Ammon's horn (tissue), 1 donor: ENCODE measurements around the gene HOXD9.

Experiments used
- DNase-seq: peaks from one replicate; pipeline ENCODE4 v3.0.0-alpha.2; 2016; ENCODE audit warnings: low spot score

Gene HOXD9

DNA sequence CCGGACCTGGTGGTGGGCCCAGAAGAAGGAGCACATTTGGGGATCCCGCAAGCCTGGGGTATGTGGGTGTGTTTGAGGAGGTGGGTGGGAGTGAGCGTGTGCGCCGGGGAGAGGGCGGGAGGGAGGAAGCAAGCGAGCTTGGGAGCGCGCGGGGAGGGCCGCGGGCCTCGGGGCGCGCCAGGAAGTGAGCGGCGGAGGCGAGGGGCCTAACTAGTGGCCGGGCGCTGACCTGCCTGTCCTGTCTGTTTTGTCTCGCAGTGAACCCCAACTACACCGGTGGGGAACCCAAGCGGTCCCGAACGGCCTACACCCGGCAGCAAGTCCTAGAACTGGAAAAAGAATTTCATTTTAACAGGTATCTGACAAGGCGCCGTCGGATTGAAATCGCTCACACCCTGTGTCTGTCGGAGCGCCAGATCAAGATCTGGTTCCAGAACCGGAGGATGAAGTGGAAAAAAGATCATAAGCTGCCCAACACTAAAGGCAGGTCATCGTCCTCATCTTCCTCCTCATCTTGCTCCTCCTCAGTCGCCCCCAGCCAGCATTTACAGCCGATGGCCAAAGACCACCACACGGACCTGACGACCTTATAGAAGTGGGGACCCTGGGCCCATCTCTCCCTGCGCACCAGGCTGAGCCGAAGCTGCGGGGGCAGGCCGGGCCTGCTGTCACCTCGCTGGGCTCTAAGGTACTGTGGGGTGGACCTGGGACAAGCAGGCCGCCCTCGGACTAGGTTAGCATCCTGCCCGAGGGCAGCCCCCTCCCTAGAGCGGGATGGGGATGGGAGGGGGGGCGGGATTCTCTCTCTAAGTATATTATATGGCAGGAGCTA, 30.0 kb downstream of the HOXD9 start:
- DNase-seq = no peak

DNA sequence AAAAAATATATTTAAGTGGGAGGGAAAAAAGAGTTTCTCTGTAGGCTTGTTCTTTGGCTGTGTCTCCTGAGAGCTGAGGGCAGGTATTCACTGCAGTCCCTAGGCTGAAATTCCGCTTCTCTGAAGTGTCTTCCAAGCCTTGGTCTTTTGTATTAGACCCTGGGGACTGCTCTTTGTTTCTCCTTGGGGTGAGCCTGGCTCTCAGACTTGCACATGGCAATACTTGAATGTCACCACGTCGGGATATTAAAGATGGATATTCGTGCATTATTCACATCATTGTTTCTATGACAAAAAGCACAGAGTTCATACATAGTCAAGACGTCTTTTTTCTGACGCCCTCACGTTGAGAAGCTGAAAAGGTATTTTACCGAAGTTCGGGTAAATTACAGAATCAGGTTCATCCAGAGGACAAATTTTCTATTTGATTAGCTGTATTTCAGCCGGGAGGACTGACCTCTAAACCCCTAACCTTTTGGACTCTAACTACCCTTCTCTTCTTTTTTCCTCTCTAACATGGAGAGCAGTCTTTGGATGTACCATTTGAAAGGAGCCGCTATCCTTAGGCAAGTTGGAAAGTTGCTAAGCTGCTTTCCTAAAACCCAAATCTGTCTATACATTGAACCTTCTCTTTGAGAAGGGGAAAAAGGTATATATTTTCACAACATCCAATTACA, 32.2 kb downstream of the HOXD9 start:
- no peak for DNase-seq

DNA sequence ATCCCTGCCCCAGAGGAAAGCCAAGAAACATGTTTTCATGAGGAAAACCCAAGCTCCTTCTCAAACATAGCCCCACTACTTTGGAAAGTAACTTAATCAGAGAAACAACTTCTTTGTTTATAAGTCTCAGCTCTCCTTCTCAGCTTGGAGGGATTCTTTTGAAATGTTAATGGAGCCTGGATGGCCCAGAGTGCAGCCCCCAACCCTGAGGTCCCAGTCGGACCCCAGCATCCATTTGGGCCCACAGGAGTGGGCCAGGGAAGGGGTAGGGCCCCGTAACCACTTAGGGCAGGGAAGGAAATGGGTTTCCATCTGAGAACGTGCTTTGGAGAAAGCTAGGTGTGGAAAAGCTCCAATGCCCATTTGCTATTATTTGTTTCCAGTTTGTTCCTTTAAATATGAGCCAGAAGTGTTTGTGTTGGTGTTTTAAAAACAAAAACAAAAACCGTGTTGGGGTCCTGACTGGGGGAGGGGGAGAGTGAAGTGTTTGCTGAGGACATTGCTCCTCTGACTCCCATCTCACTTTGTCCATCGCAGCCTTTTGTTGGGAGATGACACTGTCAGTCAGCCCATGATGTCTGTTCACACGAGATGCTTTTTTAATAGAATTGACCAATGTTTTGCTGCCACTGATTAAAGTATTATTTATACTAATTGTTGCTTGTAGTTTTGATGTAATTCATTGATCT, 33.0 kb downstream of the HOXD9 start:
- no peak for DNase-seq

DNA sequence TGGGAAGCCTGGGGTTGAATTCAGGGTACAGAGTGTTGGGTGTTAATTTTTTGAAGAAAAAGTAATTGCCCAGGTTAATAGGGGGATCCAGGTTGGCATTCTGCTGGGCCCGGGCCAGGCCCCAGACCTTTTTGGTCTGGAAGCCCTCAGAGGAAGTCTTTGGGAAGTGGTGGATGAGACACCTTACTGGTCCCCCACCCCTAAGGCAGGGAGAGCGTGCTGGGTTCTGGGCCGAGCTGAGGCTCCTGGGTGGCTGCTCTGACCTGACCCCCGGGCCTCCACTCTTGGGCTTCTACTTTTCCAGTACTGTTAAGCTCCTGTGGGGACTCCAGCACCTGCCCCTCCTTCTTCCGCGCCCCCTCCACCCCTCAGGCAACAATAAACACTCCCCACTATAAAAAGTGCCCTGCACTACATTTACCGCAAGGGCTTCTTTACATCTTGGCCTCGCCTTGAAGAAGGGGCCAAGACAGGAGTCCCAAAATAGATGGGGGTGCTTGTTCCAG, 33.8 kb downstream of the HOXD9 start:
- no peak for DNase-seq

DNA sequence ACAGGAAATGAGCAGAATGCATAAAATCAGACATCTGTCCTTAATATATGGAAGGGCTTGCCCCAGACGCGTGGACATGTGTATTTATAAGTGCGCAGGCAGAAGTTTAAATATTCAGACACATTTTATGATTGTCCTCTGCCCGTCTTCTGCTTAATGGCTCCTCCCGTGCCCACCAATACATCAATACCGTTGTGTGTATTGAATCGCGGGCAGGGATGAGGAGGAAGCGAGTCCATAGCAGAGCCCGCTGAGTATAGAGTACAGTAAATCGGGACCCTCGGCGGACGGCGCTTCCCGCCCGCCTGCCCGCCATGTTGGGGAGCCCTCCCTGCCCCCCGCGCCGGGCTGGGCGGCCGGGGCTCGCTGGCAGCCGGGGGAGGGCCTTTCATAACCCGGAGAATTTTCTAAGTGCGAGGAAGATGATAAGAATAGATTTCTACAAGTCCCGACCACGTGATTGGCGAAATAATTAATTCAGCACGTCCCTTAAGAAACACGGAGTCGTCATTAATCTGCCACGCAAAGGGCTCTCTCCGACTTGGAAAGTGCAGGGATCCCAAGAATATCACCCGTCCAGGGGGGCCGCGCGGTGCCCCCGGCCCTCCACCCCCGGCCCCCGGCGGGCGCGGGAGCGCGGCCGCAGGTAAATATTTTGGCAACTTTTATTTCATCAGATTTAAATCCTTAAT, 34.4 kb downstream of the HOXD9 start, which contains the start of gene HOXD3:
Gene HOXD3, plus strand, starts transcription at position 501 of the 692 bp plus-strand sequence. CDS start 11,808 bp downstream, outside the sequence.
- no peak for DNase-seq

DNA sequence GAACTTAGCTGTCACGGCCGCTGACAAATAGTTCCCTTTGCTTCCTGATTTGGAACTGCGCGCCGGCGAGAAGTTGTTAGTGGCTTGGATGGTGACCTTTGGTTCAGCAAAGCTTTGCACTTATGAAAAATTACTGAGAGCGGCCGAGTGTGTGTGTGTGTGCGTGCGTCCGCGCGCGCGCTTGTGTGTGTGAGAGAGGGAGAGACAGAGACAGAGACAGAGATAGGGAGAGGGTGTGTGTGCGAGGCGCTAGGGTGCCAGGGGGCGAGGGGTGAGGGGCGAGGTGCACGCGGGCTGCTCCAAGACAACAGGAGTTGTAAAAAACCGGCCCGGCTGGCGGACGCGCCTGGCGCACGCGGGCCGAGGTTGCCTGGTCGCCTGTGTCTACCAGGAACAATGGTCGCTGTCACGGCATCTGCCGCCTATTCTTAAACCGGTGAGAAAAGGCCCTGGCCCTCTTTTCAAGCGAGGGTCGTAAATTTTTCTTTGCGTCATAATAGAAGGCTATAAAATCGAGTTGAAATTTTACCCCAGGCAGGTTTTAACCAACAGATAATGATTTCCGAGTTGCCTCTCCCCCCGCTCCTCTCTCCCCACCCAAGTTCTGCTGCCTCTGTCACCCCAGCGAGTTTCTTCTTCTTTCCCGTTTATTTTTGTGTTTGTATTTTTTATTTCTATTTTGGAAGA, 35.1 kb downstream of the HOXD9 start:
- DNase-seq = no peak

DNA sequence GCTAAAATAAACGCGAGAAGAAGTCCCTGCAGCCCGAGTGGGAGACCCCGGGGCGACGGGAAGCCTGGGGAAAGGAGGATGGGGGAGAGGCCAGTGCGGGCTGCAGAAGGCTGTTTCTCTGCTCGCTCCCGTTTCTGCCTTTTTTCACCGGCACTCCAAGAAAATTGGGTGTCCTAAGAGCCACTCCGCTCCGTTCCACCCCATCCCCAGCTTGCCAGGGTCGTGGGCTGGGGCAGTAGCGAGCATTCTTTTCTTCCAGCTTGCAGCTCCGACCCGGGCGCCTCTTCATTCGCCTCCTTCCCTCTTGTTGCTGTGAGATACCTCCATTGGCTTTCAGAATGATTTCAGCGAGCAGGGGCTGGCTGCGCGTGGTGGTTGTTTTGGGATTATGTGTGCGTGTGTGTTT, 35.7 kb downstream of the HOXD9 start:
- no peak for DNase-seq

DNA sequence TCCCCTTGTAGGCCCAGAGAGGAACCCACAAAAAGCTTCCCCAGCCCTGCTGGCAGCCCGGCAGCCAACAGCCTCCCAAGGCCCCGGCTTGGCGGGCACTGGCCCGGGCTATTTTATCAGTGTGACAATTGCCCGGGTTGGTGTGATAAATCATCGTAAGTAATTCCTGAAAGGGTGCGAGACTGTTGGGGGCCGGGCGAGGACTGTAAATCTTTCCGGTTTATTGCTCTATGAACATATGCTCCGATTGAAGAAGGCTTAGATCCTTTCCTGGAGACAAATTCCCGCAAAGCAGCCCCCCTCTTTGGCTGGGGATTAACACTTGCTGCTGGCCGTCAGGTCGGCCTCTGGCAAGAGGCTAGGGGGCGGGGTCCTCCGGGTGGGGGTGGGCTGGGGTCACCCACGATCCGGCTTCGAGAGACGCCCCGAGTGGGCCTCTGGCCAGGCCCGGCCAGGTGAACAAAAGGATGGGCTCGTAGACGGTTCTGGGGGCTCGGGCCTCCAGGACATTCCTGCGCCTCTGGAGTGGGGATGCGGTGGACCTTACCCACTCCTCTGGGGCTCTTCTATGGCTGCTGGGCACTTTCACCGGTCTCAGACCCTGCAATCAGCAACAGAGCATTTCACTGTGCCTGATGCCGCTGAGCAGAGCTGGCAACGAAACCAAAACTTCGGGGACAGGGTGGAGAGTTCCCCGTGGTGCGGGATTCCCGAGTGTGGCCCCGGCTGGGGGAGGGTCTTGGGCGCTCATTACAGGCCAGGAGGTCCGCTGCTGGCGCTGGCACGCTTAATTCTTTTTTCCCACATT, 36.5 kb downstream of the HOXD9 start:
- DNase-seq = no peak

DNA sequence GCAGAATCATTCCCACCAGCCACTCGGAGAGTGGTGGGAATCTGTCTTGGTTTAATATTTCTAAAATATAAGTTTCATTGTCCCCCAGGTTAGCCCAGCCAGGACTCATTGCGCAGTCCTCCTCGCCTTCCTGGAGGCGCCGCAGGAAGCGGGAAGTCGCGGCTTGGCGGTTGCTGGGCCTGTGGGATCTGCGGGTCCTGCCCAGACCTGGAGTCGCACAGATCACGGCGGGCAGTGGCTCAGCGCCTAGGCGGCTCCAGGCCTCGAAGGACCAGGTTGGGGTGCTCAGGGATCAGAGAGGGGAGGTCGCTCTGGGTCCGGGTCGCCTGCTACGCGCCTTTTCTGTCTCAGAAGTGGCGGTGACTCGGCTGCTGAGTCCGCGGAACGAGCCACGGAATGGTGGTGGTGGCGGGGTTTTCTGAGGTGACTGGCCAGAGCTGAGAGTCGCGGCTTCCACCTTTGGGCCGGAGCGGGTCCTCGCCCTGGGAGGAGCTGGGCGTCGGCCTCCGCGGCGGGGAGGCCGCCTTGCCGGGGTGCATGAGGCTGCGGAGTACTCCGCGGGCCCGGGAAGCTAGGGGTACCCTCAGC, 37.2 kb downstream of the HOXD9 start:
- no peak for DNase-seq

DNA sequence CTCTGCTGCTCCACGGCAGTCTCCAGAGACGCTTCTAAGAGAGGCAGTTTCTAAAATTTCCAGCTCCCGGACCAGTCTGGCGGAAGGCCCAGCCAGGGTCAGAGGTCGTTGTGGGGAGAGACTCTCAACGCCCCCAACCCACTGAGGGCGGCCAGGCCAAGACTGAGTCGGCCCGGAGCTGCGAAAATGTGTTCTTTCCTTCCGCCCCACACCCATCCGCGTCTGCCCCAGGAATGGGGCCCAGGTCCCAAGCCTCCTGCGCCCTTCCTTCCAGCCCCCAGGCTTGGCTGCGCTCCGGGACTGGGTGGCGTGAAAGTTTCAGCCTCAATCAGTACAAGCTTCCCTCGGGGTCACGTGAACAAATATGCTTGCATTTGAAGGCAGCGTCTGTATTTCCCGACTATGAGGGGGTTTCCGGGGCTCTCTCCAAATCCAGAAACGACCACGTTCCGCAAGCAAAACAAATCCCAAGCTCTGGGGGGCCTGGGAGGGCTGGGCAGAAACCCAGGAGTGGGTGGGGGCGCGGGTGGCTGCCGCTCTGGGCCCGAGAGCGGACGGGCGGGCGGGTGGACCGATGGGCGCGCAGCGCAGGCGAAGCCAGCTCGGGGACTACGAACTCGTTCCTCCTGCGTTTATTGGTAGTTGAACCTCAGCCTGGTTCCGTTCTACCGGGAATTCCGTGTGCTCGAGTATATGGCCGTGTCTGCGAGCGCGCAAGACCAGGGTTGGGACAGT, 37.9 kb downstream of the HOXD9 start:
- no peak for DNase-seq

DNA sequence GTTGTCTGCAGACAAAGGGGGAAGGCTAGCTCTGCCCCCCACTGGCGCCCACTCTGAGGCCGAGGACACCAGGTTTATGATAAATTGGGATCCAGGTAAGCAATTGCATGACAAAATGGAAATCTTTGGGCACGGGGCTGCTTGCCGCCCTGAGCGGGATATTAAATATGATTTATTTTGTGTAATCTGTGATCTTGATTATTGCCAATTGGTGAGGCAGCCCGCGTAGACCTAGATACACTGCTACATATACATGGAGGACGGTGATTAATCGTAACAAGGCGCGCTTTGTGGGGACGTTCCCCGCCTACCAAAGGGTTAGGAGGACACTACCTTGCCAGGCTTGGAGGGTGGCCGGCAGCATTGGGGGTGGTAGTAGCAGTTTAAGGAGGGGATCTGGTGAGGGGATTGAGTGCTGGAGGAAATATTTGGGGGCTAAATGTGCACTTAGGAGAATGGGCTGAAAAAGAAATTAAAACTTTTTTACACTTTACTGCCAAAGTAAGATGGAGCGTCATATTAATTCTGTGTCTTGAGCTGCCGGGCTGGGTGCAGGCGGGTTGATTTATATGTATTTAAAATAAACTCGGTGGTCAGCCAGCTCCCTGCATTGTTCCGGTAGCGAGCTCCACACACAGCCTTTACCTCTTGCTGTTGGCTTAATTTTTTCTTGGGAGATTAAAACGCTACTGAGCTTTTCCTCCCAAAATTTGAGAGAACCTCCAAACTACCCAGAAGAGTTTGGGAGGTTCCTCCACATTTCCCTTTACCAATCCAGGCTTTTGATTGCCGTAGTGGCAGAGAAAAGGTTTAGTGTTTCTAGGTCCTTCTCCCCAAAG, 38.7 kb downstream of the HOXD9 start:
- no peak for DNase-seq

DNA sequence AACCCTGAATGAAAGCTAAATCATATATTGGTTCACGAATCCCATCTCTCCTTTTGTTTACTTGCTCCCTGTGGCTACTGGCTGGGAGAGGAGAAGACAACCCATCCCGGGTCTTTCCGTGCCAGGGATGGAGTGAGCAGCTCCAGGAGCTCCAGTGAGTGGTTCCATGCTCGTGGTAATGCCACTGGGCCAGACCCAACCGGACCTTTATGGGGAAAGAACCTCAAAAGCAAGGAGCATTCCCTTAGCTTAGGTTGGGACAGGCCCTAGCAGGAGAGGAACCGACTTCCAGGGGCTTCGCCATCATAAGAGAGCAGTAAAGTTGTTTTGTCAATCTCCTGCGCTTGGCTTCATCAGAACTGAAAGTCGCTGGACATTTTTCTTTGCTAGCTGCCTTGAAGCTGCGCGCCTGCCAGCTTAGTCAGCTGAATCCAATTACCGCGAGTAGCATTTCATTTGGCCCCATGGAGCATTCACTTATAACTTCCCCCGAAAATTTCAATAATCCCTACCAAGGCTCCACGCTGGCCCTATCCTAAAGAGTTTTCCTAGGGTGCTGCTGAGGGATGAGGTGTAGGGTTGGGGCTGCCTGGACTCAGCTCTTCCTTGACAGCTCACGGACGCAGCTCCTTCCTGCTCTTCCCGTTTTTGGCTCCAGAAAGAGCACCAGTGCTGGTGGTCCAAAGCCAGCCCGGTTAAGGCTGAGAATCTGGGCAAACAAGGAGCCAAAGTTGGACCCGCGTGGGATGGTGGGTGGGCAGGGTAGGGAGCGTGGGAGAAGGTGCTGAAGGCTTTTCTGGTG, 39.5 kb downstream of the HOXD9 start:
- DNase-seq = no peak

DNA sequence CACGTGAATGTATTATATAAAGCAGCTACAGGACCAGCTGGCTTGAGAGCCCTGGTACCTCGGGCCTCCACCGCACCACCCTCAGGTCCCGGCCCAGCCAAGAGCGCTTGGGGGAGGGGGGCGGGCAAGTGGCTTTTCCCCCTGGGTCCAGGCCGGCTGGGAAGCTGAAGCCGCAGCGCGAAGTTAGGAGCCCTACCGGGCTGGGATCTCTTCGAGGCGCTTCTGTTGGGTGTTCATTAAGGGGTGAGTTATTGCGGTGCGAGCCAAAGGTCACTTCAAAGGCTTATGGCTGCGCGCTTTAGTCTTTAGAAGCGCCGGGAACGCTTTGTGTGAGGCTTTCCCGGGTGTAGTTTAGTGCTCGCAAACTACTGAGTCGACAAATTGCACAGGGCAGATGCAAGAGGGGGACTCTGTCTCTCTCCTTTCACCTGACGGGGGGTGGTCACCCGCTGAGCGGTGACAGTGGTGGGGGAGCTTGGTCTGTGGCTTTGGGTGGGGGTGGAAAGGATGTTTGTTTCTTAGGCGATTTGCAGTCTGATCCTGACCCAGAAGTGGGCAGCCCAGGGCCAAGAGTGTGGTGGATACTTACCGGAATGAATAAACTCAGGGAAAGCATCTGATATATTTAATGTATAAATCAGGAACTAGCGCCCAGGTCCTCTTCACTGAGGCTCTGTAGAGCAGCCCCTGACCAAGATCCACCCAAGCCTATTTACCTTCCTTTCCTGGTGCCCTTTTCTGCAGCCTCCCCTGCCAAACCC, 40.6 kb downstream of the HOXD9 start:
- no peak for DNase-seq

DNA sequence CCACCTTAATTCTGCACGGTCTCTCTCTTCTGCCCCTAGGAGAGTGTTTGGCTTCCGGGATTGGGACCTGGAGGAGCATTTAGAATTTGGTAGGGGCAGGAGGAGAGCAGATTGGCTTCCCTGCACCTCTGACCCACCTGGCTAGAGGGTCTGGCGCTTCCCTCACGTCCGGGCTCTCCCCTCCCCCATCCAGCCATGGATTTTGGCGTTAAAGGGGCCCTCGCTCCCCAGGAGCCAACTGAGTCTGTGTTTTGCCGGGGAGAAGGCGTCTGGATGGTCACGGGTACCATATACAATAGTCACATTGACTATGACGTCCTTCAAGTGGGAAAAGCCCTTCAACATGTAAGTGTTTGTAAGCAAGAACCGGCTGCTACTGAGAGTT, 41.1 kb downstream of the HOXD9 start:
- DNase-seq = no peak

DNA sequence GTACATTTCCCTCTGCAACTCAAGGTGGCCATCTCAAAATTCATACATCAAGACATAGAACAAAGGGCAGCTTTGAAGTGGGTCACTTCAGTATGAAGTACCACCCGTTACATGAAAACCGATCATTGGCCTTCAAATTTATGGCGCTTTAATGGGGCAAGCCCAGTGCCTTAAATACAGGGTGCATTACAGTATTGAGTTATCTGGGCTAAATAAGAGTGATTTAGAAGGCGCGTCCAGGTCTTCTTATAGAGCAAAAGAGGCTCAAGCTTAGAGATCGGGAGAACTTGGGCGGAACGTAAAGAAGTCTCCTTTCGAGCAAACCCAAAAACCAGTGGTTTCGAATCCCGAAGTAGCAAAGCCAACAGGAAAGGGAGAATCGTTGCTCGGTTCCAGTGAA, 41.7 kb downstream of the HOXD9 start:
- no peak for DNase-seq

DNA sequence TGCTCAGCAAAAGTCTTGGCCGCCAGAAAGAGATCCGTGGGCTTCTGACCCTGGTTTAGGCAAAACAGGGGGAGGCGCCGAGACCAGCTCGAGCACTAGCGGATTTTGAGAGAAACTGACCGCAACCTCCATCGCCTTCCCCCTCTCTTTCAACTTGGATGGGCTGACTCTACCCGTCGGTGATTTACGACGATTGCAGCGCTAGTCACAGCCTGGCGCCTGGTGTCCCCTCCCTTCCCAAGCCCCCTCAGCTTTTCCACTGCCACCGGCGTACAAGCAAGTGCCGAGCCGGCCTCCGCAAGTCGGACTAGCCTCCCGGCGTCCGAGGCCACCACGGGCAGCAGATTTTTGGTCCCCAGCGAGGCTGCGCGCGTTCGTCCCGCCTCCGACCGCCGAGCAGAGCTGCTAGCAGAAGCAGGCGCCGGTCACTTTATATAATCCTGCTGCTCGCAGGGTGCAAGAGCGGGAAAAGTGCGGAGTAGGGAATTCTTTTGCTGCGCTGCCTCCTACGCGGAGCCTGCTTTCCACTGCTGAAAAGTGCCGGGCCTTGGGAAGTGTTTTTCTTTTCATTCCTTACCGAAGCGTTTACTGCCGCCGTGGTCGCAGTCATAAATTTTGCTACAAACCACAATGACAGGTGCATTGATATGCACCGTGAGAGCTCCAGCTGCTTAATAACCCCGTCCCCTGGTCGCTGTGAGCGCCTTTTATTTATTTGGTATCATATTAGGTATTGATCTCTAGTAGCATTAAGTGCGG, 42.3 kb downstream of the HOXD9 start:
- no peak for DNase-seq
